DMS53 (cell line): Measurements from ENCODE around the gene RABGAP1L.
"Not testable (repeated sequence)": the region's sequence is repeated elsewhere in the genome, so short reads cannot be mapped to it uniquely, and the experiment has no call there.

ENCODE experiments used
- DNase-seq: peaks from one replicate; lab custom pipeline; 2025; lab: John Stamatoyannopoulos, UW

The RABGAP1L gene

DNA sequence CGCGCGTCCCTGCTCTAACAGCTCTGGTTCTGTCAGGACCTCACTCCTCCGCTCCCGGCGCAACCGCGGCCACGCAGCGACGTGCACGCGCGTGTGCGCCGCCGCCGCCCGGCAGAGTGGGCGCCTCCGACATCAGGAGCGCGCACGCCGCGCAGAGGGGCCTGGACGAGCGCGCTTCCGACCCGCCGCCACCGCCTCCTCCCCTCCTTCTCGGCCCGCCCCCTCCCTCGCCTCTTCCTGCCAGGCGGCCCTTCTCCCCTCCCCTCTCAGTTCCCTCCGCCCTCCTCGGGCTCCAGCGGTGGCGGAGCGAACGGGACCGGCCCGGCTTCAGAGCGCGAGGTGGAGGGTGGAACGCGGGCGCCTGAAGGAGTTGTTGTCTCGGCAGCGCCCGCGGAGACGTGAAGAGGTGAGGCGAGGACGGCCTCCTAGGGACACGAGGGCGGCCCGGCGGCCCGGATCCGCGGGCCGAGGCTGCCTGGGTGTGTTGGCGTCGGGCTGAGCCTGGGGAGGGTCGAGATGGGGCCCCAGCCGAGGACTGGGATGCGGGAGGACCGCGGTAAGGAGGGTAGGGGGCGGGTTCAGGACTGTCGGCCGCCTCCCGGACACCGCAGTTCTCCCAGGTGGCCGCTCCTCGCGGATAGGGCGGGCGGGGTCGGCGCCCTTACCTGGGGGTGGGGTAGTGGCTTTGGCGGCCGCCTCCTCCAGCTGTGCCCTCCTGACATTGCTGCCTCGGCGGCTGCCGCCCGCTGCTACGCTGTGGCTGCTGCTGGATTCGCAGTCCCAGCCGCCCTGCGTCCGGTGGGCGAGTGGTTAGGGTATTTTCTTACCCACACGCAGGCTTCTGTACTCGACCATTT, at the start of gene RABGAP1L:
TSS of gene RABGAP1L (plus strand) at position 269 of the 857 bp plus-strand sequence.
- DNase-seq, result peak; percentile 98

DNA sequence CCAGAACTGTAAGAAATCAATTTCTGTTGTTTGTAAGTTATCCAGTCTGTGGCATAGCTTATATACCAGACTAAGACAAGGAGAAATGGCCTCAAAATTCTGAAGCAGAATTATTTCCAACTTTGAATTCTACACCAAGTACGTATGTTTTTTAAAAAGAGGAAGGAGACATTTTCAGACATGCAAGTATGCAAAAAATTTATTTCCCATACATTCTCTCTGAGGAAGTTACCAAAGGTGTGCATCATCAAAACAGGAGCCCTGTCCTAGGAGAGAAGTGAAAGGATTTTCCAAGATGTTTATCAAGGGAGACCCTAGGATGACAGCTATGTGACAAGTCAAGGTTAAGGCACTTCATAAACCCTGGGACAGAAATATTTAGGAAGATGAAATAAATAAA, 49.3 kb upstream of the RABGAP1L start:
- DNase-seq, result no peak

DNA sequence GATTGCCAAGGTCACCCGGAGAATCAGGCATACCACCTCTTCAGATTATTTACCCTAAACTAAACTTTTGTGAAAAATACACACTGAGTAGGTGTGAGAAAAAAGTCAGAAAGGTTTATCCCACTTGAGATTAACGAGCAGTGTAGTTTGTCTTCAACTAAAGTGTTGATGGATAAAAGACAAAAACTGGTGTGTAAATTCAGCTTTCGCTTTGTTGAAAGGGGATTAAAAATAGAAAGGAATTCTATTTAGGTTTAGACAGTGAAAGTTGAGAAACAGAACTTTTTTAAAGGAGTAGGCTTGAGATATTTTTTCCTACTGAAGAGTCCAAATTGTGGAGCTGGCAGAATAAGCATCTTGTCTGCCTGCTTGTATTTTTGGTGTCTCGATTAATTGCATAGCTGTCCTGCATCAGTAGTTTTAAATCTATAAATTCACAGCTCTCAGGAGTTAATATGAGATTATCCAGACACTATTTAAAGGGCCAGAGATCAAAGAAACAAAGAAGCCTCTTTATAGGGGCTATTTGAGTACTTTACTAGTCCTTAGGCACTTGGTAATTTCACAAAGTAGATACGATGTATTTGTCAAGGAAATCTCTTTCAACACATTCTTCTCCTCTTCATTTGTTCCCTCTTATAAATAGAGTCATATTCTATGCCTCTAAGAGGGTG, 46.7 kb upstream of the RABGAP1L start:
- no peak for DNase-seq

DNA sequence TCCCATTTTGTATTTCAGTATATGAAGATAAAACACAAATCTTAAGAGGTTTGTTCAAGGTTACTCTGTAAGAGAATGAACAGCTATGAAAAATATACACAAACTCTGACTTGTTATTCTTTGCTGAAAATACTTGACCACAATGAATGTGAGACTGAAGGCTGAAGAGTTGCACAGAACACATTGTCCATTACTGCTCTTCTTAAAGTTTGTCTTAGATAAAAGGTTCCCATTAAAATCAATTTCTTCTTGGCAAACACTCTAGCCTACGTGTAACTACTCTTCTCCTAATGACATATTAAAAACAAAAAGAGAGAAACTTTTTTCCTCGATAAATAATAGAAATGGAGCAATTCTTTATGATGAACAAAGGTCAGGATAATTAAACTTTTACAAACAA, 45.2 kb upstream of the RABGAP1L start:
- DNase-seq, result no peak

DNA sequence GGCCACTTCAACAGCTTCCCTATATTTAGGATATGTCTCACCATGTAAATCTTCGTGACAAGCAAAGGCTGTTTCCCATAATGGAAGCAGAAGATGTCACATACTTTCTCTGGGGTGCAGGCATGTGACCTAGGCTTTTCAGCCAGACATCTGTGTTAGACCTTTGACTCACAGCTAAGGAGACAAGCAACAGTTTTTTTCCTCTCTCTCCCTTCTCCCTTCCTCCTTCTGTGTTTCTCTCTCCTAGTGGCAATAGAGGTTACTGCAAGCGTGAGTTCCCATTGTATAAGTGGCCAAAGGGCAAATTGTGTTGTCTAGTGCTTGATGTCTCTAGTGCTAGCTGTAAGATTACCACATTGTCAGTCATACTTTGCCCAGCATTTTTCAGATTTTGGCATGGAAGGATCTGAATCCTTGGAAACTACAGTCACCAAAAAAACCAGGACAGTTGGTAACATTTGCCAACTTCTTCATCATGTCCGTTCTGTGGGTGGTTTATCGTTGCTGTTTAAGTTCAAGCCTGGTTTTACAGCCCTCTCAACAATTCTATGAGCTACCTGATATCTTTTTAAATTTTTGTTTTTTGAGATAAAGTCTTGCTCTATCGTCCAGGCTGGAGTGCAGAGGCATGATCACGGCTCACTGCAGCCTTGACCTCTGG, 44.4 kb upstream of the RABGAP1L start:
- DNase-seq, result peak; percentile 90

DNA sequence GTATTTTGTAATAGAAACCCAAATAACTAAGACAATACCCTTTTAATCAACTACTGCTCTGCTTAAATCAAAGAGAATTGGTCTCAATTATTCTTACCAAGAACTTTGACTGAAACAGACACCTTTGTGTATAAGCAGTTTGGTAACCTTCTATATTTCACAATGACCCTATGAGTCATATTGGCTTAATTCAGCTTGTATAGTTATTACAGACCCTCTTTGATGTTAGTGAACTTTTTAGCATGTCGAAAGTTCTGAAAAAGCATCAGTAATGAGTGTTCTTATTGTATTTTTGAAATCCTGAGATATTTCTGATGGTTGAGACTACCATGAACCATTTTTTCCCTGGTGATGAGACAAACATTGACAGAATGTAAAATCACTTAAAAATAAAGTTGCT, 43.3 kb upstream of the RABGAP1L start:
- no peak for DNase-seq

DNA sequence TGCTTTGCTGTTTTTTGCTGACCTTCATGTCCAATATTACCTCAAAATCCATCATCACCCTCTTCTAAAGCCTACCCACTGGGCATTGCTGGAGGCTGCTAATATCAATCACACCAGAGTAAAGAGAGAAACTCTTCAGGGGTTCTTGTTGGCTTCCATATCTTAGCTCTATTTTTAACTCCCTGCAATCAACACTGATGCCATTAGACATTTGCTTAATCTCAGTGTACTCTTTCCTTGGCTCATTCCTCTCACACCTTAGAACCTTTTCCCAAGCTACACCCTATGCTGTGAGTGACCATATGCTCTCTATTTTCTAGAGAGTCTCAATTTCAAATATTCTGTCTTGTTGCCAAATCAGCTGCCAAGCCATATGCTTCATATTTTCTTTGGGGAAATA, 40.6 kb upstream of the RABGAP1L start:
- DNase-seq, result no peak

DNA sequence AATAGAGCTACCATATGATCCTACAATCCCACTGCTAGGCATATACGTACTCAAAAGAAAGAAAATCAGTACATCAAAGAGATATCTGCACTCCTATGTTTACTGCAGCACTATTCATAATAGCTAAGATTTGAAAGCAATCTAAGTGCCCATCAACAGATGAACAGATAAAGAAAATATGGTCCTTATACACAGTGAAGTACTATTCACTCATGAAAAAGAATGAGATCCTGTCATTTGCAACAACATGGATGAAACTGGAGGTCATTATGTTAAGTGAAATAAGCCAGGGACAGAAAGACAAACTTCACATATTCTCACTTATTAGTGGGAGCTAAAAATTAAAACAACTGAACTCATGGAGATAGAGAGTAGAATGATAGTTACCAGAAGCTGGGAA, 37.0 kb upstream of the RABGAP1L start:
- DNase-seq, result not testable (repeated sequence)

DNA sequence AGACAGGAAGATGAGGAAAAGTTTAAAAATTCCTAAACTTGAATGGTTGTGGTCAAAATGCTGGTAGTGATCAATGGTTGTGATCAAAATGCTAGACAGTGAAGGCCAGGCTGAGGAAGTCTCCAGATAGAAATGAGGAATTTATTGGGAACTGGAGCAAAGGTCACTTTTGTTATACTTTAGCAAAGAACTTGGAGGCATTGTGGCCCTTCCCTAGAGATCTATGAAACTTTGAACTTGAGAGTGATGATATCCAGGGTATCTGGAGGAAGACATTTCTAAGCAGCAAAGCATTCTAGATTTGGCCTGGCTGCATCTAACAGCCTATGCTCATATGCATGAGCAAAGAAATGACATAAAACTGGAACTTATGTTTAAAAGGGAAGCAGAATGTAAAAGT, 35.5 kb upstream of the RABGAP1L start:
- DNase-seq, result no peak

DNA sequence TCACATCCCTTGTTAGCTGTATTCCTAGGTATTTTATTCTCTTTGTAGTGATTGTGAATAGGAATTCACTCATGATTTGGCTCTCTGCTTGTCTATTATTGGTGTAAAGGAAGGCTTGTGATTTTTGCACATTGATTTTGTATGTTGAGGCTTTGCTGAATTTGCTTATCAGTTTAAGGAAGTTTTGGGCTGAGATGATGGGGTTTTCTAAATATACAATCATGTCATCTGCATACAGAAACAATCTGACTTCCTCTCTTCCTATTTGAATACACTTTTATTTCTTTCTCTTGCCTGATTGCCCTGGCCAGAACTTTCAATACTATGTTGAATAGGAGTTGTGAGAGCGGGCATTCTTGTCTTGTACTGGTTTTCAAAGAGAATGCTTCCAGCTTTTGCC, 32.1 kb upstream of the RABGAP1L start:
- not testable (repeated sequence) for DNase-seq

DNA sequence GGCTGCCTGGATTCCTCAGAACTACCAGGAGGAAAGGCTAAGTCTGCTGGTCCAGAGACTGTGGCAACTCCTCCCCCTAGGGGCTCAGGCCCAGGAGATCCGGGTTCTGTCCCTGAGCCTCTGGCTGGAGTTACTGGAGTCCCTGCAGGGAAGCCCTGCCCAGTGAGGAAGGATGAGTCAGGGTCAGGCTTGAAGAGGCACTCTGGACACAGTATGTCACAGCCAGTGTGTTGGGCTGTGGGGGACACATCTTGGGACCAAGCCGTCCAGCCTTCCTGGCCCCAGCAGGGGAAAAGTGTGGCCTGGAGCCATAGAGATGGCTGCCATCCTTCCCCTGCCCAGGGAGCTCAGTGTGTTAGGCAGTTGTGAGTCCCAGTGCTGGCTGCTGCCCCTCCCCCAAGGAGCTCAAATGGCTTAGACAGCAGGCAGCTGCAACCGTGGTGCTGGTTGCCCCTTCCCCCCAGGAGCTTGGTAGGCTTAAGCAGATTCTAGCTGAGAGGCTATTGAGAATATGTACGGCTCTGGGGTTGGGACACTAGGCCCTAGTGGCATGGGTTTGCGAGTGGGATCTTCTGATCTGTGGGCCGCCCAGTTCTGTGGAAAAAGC, 28.2 kb upstream of the RABGAP1L start:
- no peak for DNase-seq

DNA sequence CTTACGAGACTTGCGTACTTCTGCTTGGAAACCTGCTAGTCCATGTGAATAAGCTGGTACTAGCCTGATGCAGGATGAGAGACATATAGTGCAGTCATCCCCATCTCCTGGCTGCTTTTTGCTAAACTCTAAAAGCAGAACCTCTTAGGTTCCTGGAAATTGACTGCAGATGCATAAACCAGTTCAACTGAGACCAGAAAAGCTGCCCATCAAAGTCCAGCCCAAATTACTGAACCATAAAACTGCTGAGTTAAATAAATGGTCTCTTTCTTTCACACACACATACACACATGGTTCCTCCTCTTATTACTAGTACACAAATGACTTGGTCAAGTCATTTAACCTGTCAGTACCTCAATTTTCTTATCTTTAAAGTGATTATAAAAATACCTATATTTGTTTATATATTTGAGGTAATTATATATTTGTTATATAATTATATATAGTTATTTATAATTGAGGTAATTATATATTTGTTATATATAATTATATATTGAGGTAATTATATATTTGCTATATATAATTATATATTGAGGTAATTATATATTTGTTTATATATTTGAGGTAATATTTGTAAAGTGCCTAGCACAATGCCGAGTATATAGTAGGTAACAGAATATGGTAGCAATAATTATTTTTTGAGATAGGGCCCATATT, 25.2 kb upstream of the RABGAP1L start:
- no peak for DNase-seq

DNA sequence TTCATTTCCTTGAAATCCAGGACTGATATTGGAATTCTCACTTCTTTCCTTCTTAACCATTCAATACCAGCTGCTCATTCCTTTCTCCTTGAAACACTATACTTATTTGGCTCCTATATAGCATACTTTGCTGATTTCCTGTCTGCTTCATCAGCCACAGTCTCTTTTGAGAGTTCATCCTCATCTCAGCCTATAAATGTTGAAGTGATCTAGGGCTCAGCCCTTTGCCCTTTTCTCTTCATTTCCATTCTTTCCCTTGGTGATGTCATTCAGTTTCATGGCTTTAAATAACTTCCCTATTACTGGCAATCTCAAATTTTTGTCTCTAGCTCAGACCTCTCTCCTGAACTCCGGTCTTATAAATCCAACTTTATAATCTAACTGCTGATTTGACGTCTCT, 24.1 kb upstream of the RABGAP1L start:
- no peak for DNase-seq

DNA sequence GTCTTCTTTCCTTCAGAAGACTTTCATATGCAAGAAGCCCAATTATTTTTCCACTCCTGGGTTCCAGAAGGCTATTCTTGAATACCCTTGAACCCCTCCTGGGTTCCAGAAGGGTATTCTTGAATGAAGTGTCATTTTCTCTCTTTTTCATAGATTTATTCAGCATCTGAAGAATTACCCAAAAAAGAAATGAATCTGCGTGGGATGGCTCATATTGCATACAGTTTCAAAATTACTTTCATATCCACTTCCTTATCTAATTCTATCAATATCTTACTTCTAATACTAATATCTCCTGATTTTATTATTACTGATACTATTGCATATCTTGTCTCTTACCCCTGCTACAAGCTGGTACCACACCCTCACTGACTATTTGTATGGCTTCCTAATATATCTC, 22.6 kb upstream of the RABGAP1L start:
- no peak for DNase-seq

DNA sequence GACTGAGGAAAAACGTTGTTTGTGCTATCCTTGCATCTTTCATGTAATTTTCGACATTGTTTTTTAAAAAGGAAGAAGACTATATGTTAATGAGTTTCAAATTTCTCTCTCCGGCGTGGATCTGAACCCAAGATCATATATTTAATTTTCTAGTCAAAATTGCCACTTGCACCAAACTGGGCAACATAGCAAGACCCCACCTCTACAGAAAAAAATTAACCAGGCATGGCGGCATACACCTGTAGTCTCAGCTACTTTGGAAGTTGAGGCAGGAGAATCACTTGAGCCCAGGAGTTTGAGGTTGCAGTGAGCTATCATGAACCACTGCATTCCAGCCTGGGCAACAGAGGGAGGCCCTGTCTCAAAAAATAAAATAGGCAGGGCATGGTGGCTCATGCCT, 16.5 kb upstream of the RABGAP1L start:
- DNase-seq, result no peak

DNA sequence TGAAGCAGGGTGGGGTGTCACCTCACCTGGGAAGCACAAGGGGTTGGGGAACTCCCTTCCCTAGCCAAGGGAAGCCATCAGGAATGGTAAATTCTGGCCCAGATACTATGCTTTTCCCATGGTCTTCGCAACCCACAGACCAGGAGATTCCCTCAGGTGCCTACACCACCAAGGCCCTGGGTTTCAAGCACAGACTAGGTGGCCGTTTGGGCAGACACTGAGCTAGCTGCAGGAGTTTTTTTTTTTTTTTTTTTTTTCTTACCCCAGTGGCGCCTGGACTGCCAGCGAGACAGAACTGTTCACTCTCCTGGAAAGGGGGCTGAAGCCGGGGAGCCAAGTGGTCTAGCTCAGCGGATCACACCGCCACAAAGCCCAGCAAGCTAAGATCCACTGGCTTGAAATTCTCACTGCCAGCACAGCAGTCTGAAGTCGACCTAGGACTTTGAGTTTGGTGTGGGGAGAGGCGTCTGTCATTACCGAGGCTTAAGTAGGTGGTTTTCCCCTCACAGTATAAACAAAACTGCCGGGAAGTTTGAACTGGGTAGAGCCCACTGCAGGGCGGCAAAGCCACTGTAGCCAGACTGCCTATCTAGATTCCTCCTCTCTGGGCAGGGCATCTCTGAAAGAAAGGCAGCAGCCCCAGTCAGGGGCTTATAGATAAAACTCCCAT, 15.5 kb upstream of the RABGAP1L start:
- DNase-seq, result not testable (repeated sequence)

DNA sequence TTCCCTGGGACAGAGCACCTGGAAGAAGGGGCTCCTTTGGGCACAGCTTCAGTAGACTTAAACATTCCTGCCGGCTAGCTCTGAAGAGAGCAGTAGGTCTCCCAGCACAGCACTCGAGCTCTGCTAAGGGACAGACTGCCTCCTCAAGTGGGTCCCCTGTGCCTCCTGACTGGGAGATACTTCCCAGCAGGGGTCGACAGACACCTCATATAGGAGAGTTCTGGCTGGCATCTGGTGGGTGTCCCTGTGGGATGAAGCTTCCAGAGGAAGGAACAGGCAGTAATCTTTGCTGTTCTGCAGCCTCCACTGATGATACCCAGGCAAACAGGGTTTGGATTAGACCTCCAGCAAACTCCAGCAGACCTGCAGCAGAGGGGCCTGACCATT, 14.9 kb upstream of the RABGAP1L start:
- DNase-seq, result not testable (repeated sequence)

DNA sequence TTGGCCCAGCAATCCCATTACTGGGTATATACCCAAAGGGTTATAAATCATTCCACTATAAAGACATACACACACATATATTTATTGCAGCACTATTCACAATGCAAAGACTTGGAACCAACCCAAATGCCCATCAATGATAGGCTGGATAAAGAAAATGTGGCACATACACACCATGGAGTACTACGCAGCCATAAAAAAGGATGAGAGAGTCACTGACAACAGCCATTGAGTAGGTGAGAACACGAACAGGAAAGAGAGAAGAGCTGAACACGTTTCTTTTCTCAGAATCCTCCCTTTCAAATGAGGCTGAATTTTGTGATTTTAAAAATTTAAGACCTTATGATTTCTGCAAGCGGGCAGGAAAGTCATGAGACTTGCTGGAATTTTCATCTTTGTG, 10.1 kb upstream of the RABGAP1L start:
- DNase-seq, result no peak

DNA sequence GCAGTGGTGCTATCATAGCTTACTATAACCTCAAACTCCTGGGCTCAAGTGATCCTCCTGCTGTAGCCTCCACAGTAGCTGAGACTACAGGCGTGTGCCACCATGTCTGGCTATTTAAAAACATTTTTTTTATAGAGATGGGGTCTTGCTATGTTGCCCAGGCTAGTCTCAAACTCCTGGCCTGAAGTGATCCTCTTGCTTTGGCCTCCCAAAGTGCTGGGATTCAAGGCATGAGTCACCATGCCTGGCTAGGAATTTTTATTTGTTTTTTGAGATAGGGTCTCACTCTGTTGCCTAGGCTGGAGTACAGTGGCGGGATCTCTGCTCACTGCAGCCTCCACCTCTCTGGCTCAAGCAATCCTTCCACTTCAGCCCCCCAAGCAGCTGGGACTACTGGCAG, 8.8 kb upstream of the RABGAP1L start:
- no peak for DNase-seq

DNA sequence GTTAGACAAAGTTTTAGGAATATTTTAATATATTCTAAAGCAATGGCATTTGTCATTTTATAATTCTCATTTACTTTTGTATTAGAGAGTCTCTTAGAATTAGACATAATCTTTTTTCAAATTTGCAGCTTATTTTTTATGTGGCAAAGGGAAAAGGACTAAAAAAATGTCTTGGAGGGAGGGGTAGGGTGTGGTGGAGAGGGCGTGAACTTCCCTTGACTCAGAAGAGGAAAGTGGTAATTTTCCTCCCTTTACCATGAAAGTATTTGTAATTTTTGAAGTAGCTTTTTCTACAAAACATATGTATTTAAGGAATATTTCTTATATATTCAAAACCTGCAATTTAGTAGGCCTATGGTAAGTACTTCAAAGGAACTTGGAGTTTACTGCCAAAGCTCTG, 6.9 kb upstream of the RABGAP1L start:
- DNase-seq, result no peak

DNA sequence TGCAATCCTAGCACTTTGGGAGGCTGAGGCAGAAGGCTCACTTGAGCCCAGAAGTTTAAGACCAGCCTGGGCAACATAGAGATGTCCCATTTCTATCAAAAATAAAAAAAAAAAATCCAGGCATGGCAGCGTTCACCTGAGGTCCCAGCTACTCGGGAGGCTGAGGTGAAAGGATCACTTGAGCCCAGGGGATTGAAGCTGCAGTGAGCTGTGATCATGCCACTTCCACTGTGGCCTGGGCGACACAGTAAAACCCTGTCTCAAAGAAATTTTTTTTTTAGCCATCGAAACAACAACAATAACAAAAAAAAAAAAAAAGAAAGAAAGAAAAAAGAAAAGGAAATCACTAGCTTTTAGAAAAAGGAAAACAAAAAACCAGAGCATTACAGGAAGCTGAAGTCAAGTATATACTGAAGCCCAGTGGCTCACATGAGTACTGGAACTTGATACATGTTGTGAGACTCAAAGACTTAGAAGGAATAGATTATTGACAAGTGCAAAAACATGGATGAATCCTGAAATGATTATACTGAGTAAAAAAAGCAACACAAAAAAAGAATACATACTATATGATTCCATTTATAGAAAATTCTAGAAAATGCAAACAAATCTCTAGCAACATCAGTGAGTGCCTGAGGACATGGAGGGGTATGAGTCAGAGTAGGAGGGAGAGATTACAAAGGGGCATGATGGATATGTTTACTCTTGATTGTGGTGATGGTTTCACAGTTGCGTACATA, 6.1 kb upstream of the RABGAP1L start:
- peak; percentile 73 for DNase-seq
